AG09309 (cell line): ENCODE measurements around the gene FRMD4A.

Experiments
- DNase-seq: peaks from one replicate; pipeline ENCODE4 v3.0.0-alpha.2; 2010; ENCODE audit warnings: low read depth
- H3K4me3 ChIP-seq: 2 replicates; pipeline ENCODE4 v1.5.1; 2011; ENCODE audit warnings: mild to moderate bottlenecking, low read depth, low read length, moderate library complexity; ENCODE audit not compliant: control insufficient read depth
- CTCF ChIP-seq: IDR thresholded peaks from 2 replicates; pipeline ENCODE4 v1.5.1; 2011; ENCODE audit warnings: mild to moderate bottlenecking, low read depth, low read length, inconsistent platforms; ENCODE audit not compliant: insufficient read depth, control insufficient read depth; ENCODE audit errors: missing control alignments

The FRMD4A gene

DNA sequence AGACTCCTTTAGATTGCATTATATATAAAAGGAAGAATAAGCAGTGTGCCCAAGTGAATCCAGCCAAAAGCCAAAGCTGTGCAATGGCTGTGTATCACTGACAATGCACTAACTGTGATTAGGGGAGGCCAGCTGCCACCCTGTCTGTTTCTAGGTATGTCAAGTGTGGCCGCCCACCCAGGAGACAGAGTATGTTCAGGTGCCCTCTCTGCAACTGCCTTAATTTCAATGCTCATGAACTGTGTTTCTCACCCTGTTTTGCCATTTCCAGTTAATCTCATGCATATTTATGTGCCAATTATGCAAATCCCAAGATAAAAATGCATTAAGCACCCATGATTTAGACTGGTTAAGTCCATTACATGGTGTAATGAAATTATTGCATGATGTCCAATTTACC lies 159.4 kb downstream of the FRMD4A start:
- H3K4me3 ChIP-seq = no peak overlapping the region
- TF ChIP-seq CTCF = no peak
- DNase-seq = no peak

DNA sequence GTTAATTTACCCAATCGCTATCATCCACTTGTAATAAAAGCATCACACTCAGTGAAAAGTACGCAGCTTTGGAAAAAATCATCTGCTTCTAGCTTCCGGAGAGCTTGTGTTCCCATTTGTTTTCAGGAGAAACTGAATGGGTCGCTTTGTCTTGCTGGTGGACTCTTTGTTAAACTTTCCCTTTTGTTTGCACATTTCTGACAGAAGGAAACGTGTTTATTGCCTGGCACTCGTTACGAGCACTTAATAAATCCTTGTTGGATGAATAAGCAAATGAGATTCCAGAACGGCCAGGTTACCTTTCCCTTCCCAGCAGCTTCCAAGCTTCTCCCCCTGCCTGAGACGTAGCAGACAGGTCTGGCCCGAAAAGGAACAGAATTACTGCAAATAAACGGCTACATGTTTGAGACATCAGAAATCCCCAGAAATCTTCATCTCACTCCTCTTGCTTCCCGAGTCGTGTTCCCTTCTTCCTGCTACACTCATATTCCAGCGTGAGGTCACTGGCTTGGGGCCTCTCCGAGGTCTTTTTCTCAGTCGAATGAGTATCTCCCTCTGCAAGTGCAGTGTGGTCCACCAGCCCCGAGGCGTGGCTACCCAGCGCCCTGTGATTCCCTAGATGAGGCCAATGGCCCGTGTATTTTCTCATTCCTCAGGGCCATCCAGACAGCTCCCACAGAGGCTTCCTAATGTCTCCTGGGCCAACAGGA lies 167.2 kb downstream of the FRMD4A start:
- no peak for DNase-seq
- H3K4me3 ChIP-seq = no peak overlapping the region
- no peak for TF ChIP-seq CTCF

- TF ChIP-seq CTCF = no peak
- DNase-seq = no peak
- H3K4me3 ChIP-seq = no peak overlapping the region
Measured at GRCh38 chr10:14162629-14163344, 167.9 kb downstream of the FRMD4A start.

- no peak overlapping the region for H3K4me3 ChIP-seq
- TF ChIP-seq CTCF = no peak
- no peak for DNase-seq
Measured at GRCh38 chr10:14162061-14162460, 168.7 kb downstream of the FRMD4A start.

GRCh38 chr10:14160299-14160698 lies 170.4 kb downstream of the FRMD4A start:
- DNase-seq = no peak
- H3K4me3 ChIP-seq = no peak overlapping the region
- TF ChIP-seq CTCF = no peak

- DNase-seq = no peak
Measured at GRCh38 chr10:14158575-14158974, 172.1 kb downstream of the FRMD4A start.

More at GRCh38 chr10:14158575-14158974, 172.1 kb downstream of the FRMD4A start:
- TF ChIP-seq CTCF = no peak
- H3K4me3 ChIP-seq = no peak overlapping the region
